Upper lobe of left lung (tissue), 4 donors: ENCODE measurements around the gene ZNF736.
"Not testable (repeated sequence)": the region's sequence is repeated elsewhere in the genome, so short reads cannot be mapped to it uniquely, and the experiment has no call there.

Source experiments
- CTCF ChIP-seq, 6 experiments: fragments of 450-650 bp in 4 of 6; fragments of 200-600 bp in 2 of 6; sonication (generic) in 2 of 6; IDR thresholded peaks; one replicate each; pipeline ENCODE4 v1.5.1; 2016 to 2019; ENCODE audit warnings: antibody characterized with exemption in 6 of 6
- EP300 ChIP-seq, 4 donors: sonication (generic); formaldehyde crosslinking; IDR thresholded peaks; one replicate each; pipeline ENCODE4 v1.5.1; 2017; ENCODE audit warnings: antibody characterized with exemption in 4 of 4, control low read depth in 2 of 4
- POLR2A ChIP-seq, 4 donors: fragments of 450-650 bp; IDR thresholded peaks; one replicate each; pipeline ENCODE4 v1.5.1; 2016 to 2017; ENCODE audit warnings: antibody characterized with exemption in 4 of 4, mild to moderate bottlenecking in 2 of 4
- POLR2AphosphoS5 ChIP-seq, 2 donors: sonication (generic); formaldehyde crosslinking; IDR thresholded peaks; one replicate each; pipeline ENCODE4 v1.5.1; 2017; ENCODE audit warnings: antibody characterized with exemption in 2 of 2

GRCh38 chr7:64348713-64349210 is 35.0 kb downstream of the ZNF736 start:
- not testable (repeated sequence) for TF ChIP-seq CTCF, POLR2A, EP300, POLR2AphosphoS5 (IDR thresholded peaks at IDR 0.05)
